Inflammatory macrophage treated with lipopolysaccharide for 1 hour (primary cell): ENCODE results near the gene PDZD11.
"Not testable (repeated sequence)": the region's sequence is repeated elsewhere in the genome, so short reads cannot be mapped to it uniquely, and the experiment has no call there.

ENCODE experiments used
- DNase-seq, 2 donors: peaks; one replicate each; pipeline ENCODE4 v3.0.0-alpha.2; 2020 to 2022

Gene PDZD11

GRCh38 chrX:70289793-70290770 is at the start of gene PDZD11, which contains the start of gene KIF4A:
Gene PDZD11 (minus strand): TSS chrX:70289927. CDS start chrX:70289341, 586 bp downstream.
Gene KIF4A (plus strand): TSS chrX:70290104. CDS start chrX:70290459, 355 bp downstream.
- peak; percentile 73 for DNase-seq

- DNase-seq: peak; percentile 26 to 34
Measured at GRCh38 chrX:70338290-70338689, 48.6 kb upstream of the PDZD11 start.

- no peak for DNase-seq
Measured at GRCh38 chrX:70336767-70337166, 47.0 kb upstream of the PDZD11 start.

GRCh38 chrX:70332600-70332999 is 42.9 kb upstream of the PDZD11 start:
- no peak for DNase-seq

GRCh38 chrX:70331161-70331560 is 41.4 kb upstream of the PDZD11 start:
- DNase-seq: no peak

- no peak for DNase-seq
Measured at GRCh38 chrX:70324326-70324725, 34.6 kb upstream of the PDZD11 start.

- not testable (repeated sequence) for DNase-seq
Measured at GRCh38 chrX:70323628-70324027, 33.9 kb upstream of the PDZD11 start.

GRCh38 chrX:70322784-70323183 is 33.1 kb upstream of the PDZD11 start:
- no peak for DNase-seq

GRCh38 chrX:70313503-70313902 is 23.8 kb upstream of the PDZD11 start:
- DNase-seq: no peak

GRCh38 chrX:70301716-70302115 is 12.0 kb upstream of the PDZD11 start:
- no peak for DNase-seq

GRCh38 chrX:70293621-70294020 is 3.9 kb upstream of the PDZD11 start:
- DNase-seq: no peak

GRCh38 chrX:70292788-70293187 is 3.1 kb upstream of the PDZD11 start:
- no peak for DNase-seq

GRCh38 chrX:70289168-70289792 is 447 bp downstream of the PDZD11 start:
- no peak for DNase-seq

GRCh38 chrX:70281951-70282350 is 7.8 kb downstream of the PDZD11 start, which contains the start of gene RAB41:
Gene RAB41 (plus strand): TSS chrX:70282172. CDS start chrX:70282218, 46 bp downstream.
- no peak for DNase-seq

- DNase-seq: no peak
Measured at GRCh38 chrX:70280573-70280972, 9.2 kb downstream of the PDZD11 start.

GRCh38 chrX:70279081-70279480 is 10.6 kb downstream of the PDZD11 start:
- DNase-seq: no peak

GRCh38 chrX:70274029-70274428 is 15.7 kb downstream of the PDZD11 start:
- not testable (repeated sequence) for DNase-seq

- DNase-seq: no peak
Measured at GRCh38 chrX:70268034-70268433, 21.7 kb downstream of the PDZD11 start, which contains the start of gene ARR3. Gene ARR3 (plus strand): TSS chrX:70268334. CDS start chrX:70269386, 1,052 bp downstream.

- no peak for DNase-seq
Measured at GRCh38 chrX:70264784-70265183, 24.9 kb downstream of the PDZD11 start.

- no peak for DNase-seq
Measured at GRCh38 chrX:70262952-70263567, 26.7 kb downstream of the PDZD11 start.

- DNase-seq: no peak
Measured at GRCh38 chrX:70260104-70260503, 29.6 kb downstream of the PDZD11 start, which contains the start of gene P2RY4. Gene P2RY4 (minus strand): TSS chrX:70260204. CDS start chrX:70259624, 580 bp downstream.

- DNase-seq: no peak
Measured at GRCh38 chrX:70257423-70258288, 32.1 kb downstream of the PDZD11 start.
